Raji (cell line): ENCODE measurements around the gene SYNE1.

ENCODE experiments used
- POLR2A ChIP-seq: IDR thresholded peaks from 2 replicates; pipeline ENCODE4 v1.6.1; 2011; ENCODE audit warnings: low read depth, low read length, control low read depth; ENCODE audit not compliant: insufficient read depth

SYNE1 gene

GRCh38 chr6:152142105-152142504, 495.1 kb downstream of the SYNE1 start:
- TF ChIP-seq POLR2A: no peak

DNA sequence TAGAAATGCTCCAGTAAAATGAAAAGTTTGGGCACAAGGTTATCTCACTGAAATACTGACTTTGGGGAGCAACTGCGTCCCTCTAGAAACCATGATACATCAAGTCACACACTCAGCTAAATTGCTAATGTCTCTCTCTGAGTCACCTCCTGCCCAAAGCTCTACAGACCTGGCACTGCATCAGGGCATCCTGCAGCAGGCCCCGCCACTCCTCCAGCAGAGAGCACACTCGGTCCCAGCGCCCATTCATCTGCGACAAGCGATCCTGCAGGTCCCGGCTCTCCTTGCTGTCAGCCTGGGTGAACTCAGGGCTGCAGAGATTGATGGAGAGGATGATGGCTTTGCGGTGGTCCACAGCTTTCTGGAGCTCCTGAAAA, 500.7 kb downstream of the SYNE1 start:
- TF ChIP-seq POLR2A: no peak

- TF ChIP-seq POLR2A: no peak
Measured at GRCh38 chr6:152135755-152136448, 501.3 kb downstream of the SYNE1 start.

GRCh38 chr6:152130441-152130840, 506.7 kb downstream of the SYNE1 start:
- no peak for TF ChIP-seq POLR2A

- TF ChIP-seq POLR2A: no peak
Measured at GRCh38 chr6:152129691-152130151, 507.4 kb downstream of the SYNE1 start.

DNA sequence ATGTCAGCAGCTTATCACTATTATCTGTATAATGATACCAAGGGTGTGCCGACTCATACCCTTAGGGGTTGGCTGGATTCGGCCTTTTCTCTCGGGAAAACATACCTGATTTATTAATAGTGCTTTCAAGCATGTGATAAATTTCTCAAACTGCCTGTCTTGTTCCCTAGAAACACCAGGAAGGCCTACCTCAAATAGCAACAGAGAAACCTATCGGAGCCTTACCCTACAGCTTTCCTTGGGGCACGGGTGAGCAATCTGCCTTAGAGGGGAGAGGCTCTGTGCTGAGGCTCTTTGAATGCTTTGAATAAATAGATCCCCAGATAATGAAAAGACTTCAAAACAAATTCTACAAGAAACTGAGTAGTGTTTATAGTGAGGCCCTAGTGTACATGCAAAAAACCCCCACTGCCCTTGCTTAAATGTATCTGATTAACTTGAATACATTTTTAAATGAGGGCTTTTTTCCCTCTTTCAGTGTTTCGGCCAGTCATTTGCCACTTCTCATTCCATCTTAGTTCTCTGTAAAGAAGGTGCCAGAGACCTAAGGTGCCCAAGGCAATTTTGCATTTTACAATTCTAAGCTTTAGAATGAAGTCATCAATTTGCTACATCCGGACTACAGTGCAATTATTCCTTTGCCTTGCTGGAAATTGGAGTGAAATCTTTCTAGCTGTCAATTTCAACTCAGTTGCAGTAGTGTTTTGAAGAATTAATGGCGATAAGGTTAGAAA, 509.6 kb downstream of the SYNE1 start:
- no peak for TF ChIP-seq POLR2A

- no peak for TF ChIP-seq POLR2A
Measured at GRCh38 chr6:152124429-152125074, 512.6 kb downstream of the SYNE1 start.

DNA sequence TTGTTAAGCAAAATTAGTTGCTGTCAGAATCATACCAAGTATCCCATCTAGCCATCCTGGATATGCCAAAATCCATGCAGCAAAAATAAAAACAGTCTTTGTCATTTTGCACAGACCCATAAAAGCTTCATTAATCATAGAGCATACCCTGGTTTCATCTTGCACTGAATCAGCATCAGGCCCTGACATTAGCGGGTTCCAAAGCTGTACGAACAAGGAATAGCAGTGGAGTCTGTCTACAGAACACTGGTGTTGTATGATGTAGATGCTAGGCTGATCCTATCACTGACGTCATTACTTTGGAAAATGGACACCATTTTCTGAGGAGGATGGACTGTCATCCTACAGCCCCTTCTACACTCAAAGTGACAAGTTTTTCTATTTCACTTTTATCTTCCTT, 514.1 kb downstream of the SYNE1 start:
- TF ChIP-seq POLR2A: no peak

DNA sequence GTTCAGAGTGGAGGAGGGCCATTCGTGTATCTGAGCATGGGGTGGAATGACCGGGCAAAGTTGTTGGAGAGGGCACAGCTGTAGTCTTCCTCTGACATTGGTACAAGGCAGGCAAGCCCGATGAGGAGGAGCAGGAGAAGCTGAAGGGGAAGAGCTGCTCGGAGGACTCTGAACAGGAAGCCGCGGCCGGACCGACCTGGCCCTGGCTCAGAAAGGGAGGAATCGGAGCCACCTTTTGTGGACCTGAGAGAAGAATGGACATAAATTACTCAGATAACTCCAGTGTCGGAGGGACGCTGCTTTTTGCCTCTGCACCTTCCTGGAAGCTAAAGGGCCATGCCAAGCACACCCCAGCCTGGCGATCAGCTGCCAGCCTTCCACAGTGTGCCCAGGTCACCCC, 514.7 kb downstream of the SYNE1 start:
- TF ChIP-seq POLR2A: no peak

DNA sequence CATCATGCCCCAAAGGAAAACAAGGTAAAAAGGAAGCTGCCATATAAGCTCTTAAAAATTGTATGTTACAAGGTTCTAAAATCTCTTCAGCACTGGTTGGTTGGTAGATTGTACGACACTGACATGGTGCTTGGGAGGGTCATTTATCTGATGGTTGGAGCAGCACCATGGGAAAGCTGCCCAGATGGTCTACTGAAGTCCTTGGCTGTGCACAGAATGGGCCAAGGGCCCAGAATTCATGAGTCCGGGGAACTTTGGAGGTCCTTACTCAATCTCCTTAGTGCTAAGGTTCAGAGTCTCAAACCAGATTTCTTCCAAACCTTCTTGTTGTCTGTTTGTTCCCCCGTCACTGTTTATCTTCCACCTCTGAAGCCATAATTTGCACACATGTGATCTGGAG, 515.3 kb downstream of the SYNE1 start:
- TF ChIP-seq POLR2A: no peak

DNA sequence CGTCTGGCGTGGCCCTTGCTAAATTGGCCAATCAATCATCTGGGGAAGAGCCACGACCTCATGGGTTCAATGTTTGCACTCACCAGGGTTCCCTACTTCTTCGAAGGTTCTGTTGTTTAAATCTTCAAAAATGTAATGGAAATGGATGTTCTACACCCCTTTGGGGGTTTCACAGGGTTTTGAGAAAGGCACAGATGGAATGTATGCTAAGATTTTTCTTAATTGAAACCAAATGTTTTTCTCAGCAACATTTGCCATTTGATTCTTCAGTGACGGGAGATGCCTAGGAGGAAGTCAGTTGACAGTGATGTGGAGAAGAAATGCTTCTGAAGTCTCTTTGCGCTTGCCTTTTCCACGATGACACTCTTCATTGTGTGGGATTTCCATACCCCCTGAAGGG, 517.3 kb downstream of the SYNE1 start:
- TF ChIP-seq POLR2A: no peak

GRCh38 chr6:152118678-152119077, 518.5 kb downstream of the SYNE1 start:
- no peak for TF ChIP-seq POLR2A

GRCh38 chr6:152118224-152118623, 518.9 kb downstream of the SYNE1 start:
- TF ChIP-seq POLR2A: no peak

GRCh38 chr6:152117156-152118133, 519.7 kb downstream of the SYNE1 start:
- no peak for TF ChIP-seq POLR2A
